GM21526 (cell line): Measurements from ENCODE around the gene TTC27.
"Not testable (repeated sequence)": the region's sequence is repeated elsewhere in the genome, so short reads cannot be mapped to it uniquely, and the experiment has no call there.

Source experiments
- ATAC-seq: cut with Tn5 transposase; IDR thresholded peaks from one replicate; pipeline ENCODE4 v1.9.1; 2021; ENCODE audit warnings: moderate library complexity; ENCODE audit not compliant: unreplicated experiment, low FRiP score

The TTC27 gene

DNA sequence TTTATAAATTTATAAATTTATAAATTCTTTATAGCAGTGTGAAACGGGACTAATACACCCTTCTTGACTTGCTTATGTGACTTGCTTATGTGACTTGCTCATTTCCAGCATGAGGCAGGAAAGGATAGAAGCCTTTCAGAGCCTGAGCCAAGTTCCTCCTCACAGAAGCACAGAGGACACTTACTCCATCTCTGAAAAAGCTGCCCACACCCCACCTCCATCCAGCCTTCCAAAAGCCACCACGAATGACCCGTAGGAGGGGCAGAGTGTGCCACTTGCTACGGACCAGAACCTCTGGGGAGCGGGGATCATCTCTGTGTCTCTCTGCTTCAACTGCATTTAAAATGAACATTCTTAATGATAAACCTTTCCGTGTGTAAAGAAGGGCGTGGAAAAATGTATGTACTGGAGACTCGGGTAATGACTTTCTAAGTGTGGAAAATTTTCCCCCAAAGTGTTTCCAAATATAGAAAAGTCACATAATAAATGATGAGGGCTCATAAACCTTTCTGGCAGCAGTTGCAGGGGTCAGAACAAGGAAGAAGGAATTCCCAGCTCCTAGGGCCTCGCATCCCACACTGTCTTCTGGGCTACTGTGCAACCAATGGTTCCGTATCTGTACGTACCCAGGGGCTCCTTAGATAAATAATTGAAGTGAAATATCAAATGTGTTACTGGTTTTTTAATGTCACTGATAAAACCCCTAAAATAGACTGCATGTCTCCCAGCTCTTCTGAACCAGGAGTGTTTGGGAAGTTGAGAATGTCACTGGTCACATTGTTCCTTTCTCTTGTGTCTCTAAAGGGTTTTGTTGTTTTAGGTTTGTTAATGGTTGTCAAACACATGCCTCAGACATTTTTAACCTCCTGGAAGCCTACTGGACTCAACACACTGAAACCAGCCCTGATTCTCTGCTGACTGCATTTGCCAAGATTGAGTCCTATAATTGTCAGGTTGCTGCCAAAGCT lies 214.4 kb downstream of the TTC27 start:
- no peak for ATAC-seq

DNA sequence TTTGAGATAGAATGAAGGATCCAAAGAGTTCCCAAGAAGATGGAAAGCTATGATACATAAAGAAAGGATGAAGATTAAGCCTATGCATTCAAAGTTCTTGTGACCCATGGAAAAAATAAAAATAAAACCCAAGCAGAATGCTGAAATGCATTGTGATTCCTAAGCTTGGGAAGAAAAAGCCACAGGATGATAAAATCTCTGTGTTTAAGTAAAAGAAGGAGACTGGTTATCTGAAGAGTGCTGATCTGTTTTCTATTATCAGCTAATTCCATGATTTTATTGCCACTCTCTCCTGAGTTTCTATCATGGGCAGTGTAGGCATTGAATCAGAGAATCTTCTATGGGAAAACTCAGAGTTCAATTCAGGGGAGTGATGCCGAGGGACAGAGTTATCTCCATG lies 215.8 kb downstream of the TTC27 start:
- ATAC-seq, result no peak

DNA sequence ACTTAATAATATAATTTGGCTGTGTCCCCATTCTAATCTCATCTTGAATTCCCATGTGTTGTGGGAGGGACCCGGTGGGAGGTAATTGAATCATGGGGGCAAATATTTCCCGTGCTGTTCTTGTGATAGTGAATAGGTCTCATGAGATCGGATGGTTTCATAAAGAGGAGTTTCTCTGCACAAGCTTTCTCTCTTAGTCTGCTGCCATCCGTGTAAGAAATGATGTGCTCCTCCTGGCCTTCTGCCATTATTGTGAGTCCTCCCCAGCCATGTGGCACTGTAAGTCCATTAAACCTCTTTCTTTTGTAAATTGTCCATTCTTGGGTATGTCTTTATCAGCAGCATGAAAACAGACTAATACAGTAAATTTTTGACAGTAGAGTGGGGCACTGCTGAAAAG lies 216.4 kb downstream of the TTC27 start:
- ATAC-seq, result no peak

DNA sequence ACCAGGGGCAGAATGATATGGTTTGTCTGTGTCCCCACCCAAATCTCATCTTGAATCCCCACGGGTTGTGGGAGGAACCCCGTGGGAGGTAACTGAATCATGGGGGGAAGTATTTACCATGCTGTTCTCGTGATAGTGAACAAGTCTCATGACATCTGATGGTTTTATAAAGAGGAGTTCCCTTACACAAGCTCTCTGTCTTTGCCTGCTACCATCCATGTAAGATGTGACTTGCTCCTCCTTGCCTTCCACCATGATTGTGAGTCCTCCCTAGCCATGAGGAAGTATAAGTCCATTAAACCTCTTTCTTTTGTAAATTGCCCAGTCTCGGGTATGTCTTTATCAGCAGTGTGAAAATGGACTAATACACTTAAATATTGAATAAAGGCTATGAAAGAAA lies 218.4 kb downstream of the TTC27 start:
- not testable (repeated sequence) for ATAC-seq

DNA sequence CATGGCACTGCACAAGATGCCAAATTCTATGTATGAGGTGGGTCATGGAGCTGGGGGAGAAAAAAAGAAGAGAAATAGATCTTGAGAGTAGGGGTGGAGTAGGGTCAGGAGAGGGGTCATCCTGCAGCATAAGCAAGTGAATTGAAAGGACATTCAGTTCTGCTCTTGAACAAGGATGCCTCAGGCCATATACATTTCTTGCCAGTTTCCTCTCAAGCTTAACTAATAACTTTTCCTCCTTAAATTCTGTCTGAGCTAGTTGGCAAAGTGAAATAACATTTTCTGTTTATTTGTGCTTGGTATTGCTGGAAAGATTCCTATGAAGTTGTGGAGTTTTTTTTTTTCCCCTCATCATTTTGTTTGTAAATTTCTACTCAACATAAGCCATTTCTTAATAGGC lies 219.9 kb downstream of the TTC27 start:
- no peak for ATAC-seq

DNA sequence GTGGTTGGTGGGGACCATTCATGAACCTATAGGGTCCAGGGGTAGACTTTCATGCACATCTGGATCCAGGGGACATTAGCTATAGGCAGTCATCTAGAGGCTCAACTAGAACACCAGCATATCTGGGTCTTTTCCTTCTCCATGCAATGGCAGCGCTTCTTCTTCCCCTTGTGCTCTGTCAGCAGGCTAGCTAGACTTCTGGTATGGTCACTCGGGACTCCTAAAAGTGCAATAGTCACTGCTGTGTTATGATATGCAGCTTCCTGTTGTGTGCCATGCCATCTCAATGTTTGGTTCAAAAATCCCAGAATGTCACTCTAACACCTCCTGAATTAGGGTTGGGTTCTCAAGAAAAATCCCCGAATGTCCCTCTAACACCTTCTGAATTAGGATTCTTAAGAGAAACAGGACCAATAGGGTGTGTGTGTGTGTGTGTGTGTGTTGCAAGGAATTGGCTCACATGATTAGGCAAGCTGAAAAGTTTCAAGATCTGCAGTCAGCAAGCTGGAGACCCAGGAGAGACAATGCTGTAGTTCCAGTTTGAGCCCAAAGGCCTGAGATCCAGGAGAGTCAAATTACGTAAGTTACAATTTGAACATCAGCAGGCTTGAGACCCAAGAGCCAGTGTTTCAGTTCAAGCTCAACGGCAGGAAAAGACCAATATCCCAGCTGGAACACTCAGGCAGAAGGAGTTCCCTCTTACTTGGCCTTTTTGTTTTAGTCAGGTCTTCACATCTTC lies 221.8 kb downstream of the TTC27 start:
- no peak for ATAC-seq

DNA sequence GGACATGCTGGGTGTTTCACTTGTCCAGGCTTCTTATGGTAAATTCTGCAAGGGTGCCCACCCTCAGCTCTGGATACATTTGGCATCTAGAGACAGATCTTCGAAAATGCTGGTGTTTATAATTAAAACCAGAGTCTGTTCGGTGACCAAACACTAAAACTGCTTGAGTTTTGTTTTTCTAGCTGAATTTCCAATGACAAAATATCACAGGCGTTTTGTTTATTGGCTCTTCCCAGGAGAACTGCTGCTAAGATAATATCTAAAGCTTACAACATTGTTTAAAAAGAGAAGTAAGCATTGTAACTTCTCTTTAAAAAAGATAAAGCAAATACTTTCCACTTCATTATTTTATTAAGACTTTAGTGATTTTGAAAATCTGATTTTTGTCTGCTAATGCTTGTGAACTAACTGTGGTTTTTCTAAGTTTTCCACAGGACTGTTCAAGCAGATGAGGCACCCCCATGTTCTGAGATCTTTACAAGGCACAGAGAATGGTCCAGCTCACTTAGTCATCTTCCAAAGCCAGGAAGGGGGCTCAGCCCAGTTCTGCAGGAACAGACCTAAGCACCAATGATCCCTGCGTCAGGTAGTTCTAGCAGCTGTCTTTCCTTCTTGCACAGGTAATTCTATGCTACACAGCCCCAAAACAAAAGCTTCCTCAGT lies 224.1 kb downstream of the TTC27 start:
- ATAC-seq, result no peak

DNA sequence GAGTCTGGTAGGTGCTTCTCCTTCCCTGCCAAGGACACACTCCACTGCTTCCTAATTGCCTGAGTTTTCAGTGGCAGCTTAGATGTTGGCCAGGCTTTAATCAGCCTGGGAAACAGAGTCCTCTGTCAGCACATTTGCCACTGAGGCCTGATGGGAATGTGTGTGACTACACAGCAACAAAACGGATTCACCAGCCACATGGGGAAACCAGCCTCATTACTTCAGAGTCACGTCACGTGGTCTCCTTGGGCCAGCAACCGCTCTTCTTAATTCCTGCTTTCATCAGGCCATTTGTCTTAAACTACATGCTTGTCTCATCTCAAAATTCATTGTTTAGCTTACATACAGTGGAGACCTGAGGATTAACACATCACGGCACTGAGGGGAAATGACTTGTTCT lies 225.0 kb downstream of the TTC27 start:
- ATAC-seq, result no peak

DNA sequence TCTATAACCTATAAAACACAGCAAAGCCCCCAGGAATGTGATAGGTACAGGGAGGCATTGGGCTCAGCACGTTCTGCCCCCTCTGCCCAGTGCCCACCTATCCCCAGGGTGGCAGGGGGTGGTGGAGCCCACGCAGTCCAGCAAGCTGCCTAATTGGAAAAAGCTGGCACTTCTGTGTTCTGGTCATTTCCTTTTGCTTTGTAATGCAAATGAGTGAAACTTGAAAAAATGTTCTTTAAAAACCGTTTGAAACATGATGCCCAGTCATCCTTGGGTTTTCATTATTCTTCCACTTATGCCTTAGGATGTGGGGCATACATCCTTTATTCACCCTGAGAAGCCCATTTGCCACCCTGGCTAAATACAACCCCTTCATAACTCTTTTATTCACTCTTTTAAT lies 229.0 kb downstream of the TTC27 start:
- ATAC-seq, result no peak

DNA sequence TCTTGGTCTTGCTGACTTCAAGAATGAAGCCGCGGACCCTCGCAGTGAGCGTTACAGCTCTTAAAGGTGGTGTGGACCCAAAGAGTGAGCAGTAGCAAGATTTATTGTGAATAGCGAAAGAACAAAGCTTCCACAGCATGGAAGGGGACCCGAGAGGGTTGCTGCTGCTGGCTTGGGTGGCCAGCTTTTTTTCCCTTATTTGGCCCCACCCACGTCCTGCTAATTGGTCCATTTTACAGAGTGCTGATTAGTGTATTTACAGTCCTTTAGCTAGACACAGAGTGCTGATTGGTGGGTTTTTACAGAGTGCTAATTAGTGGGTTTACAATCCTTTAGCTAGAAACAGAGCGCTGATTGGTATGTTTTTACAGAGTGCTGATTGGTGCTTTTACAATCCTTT lies 230.9 kb downstream of the TTC27 start:
- ATAC-seq, result no peak

DNA sequence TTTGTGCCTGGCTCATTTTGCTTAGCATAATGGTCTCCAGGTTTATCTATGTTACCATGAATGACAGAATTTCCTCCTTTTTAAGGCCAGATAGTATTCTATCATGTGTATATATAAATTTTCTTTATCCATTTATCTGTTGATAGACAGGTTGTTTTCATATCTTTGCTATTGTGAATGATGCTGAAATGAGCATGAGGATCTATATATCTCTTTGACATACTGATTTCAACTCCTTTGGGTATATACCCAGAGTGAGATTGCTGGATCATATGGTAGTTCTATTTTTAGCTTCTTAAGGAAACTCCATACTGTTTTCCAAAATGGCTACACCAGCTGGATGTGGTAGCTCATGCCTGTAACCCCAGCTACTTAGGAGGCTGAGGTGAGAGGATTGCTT lies 232.5 kb downstream of the TTC27 start:
- no peak for ATAC-seq

DNA sequence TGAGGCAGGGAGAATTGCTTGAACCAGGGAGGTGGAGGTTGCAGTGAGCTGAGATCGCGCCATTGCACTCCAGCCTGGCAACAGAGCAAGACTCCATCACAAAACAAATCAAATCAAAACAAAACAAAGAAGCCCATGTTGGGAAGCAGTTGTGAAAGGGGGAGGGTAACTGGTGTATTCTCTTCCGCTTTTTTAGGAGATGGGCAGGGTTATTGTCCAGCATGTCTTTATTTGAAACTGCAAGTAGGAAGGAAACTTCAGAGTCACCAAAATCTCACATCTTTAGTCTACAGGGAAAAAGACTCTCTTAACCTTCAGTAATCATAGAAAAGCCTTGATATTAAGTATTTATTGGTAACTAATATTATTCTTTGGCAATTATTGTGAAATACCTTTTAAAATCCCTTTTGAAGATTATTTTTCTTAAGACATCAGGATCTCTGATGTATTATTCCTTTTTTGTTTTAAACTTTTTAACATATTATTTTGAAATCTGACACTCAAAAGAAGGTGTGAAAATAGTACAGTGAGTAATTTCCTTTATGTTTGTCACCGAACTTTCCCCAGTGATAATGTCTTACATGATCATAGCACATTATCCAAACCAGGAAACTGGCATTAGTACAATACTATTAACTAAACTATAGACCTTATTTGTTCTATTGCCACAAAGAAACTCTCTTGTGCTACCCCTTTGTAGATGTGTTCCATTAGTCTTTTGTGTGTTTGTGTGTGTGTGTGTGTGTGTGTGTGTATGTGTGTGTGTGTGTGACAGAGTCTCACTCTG lies 234.6 kb downstream of the TTC27 start:
- ATAC-seq, result no peak

DNA sequence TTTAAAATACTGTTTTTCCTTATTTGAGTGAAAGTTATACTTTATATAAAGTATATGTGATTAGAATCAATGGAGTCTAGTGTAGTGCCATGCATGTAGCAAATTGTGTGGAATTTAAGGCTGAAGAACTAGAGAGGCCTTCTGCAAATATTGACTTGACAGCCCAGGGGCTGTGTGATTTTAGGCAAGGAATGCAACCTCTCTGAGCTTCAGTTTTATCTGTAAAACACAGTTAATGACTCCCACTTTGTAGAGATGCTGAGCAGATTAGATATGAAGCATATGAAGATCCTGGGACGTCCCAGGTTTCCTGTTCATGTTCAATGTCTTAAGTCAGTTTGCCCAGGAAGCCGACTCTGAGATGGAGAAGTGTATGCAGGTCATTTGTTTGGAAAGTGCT lies 235.5 kb downstream of the TTC27 start:
- no peak for ATAC-seq

DNA sequence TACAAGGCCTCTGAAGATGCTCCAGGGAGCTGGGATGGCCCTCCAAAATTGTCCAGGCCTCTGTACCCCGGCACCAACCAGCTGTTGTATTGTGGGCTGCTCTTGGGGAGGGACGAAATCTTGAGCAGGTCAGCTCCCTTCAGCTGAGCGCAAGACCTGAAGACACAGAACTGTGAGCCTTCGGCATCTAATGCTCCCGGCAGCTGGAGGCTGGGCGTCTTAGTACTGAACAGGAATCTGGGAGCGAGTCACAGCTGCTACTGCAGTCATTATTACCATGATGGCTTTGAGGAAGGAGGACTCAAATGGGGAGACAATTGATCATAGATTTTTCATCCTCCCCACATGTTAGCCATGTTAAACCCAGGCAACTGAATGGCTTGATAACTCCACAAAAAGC lies 236.0 kb downstream of the TTC27 start:
- ATAC-seq, result no peak

DNA sequence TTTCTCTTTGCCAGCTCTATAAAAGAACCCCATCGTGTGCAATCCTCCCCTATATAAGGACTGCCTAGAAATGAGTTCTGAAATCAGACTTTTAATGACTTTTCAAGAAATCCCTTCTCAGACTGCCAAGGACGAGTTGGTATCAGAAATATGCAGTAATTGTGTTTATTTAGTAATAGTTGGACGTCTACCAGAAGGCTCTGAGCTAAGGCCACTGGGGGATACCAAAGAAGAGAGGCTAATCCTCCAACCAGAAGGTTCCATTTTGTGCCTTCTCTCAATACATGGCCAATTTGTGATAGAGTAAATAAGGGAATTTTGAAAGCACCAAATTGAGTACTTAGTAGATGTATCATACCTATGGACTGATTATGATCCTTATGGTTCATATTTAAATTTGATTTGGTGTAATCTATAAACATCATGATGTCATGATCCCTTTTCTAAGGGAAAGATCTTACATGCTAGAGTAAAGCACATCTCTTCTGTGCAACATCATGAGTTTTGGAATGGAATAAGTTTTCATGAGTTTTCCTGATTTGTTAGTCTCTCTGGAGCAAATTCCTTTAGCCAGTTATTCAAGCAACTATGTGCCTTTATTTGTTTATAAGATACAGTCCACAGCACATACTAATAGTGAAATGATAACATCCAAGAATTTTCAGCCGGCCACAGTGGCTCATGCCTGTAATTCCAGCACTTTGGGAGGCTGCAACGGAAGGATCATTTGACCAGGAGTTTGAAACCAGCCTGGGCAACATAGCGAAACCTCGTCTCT lies 236.7 kb downstream of the TTC27 start:
- ATAC-seq, result no peak

DNA sequence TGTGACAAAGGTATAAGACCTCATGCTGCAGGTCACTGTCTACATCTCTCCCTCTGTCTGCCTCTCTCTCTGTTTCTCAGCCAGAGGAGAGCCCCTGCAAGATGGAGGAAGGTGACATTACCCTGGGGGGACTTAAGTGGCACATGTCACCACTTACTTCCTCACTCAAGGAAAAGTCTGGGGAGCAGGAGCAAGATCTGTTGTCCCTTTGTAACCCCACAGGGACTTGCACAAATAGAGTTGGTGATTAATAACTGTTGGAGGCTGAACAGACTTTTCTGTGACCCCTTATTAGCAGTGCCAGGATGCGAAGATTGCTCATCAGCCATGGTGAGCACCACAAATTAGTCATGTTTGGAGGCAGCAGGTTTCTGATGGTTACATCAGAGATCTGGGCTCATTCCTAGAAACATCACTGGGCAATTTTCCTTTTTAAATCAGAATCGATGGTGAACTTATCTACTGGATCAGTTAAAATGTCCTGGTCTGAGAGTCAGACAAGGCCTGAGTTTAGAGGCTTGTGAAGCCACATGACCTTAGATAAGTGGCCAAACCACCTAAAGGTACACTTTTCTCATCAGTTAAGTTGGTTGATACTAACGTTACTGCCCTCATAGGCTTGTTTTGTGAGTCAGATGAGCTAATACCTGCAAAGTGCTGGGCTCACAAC lies 237.7 kb downstream of the TTC27 start:
- no peak for ATAC-seq

DNA sequence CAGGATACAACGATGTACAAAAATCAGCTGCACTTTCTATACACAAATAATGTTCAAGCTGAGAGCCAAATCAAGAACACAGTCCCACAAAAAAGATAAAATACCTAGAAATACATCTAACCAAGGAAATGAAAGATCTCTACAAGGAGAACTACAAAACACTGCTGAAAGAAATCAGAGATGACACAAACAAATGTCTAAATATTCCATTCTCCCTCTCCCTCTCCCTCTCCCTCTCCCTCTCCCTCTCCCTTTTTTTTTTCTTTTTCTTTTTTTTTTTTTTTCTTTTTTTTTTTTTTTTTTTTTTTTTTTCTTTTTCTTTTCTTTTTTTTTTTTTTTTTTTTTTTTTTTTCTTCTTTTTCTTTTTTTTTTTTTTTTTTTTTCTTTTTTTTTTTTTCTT lies 238.6 kb downstream of the TTC27 start:
- not testable (repeated sequence) for ATAC-seq
